Stimulated activated CD8-positive, alpha-beta memory T cell treated with anti-CD3 and anti-CD28 coated beads, Interleukin-12 subunit alpha, Interleukin-12 subunit beta, amount 100 ng/mL, for 1 hour (primary cell): ENCODE results near the gene EDAR.

Source experiments
- DNase-seq: peaks from one replicate; pipeline ENCODE4 v3.0.0-alpha.2; 2020; ENCODE audit warnings: low read depth

EDAR gene

GRCh38 chr2:108853421-108853820, 135.6 kb downstream of the EDAR start:
- DNase-seq = no peak

DNA sequence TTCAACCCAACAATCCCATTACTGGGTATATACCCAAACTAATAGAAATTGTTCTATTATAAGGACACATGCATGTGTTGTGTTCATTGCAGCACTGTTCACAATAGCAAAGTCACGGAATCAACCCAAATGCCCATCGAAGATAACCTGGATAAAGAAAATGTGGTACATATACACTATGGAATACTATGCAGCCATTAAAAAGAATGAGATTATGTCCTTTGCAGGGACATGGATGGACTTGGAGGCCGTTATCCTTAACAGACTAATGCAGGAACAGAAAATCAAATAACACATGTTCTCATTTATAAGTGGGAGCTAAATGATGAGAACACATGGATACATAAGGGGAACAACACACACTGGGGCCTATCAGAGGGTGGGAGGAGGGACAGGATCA, 136.6 kb downstream of the EDAR start:
- DNase-seq = no peak

GRCh38 chr2:108847000-108847399, 142.0 kb downstream of the EDAR start:
- no peak for DNase-seq

GRCh38 chr2:108845923-108846322, 143.1 kb downstream of the EDAR start:
- no peak for DNase-seq
